ENCODE measurements around the gene UBE2G2.
A peak's percentile ranks its signal among the peaks of the same experiment; 100 is the strongest.

The UBE2G2 gene

GRCh38 chr21:44797775-44798174 is 3.8 kb downstream of the UBE2G2 start:
- Histone ChIP-seq H3K14ac (ENCODE audit: low read length) (no peak overlapping the region), H4K8ac (ENCODE audit: low read depth, low read length) (no peak overlapping the region), H3K9me3 (replicated peaks in 1 of 2; ENCODE audit: control insufficient read depth in 2 of 2, insufficient read depth in 1 of 2, low read depth in 1 of 2, low read length in 2 of 2) (no peaks in the 10 kb centered on the region), H3K4ac (ENCODE audit: low read length) (no peak overlapping the region), H2AFZ (ENCODE audit: low read length) (no peak overlapping the region), H2BK120ac (ENCODE audit: low read depth, low read length) (no peak overlapping the region), H3K27ac (replicated peaks; ENCODE audit: low read length) (no peak overlapping the region), H3K23ac (ENCODE audit: low read depth, low read length, poor library complexity) (no peak overlapping the region), H3K27me3 (ENCODE audit: control insufficient read depth in 3 of 3, insufficient read depth in 3 of 3, low read depth in 1 of 3, low read length in 3 of 3) (no peaks in the 10 kb centered on the region), H2BK5ac (ENCODE audit: low read length) (no peak overlapping the region), H4K91ac (ENCODE audit: low read depth, low read length, poor library complexity) (no peak overlapping the region), H3K36me3 (replicated peaks in 1 of 2; ENCODE audit: control insufficient read depth in 2 of 2, insufficient read depth in 2 of 2, low read length in 2 of 2) (peaks cover 7 to 48% of the 10 kb centered on the region in 2 donors), H3K4me2 (ENCODE audit: insufficient read depth, low read length, poor library complexity, severe bottlenecking) (no peak overlapping the region), H2BK15ac (ENCODE audit: low read length) (no peak overlapping the region), H2AK5ac (ENCODE audit: low read depth, low read length) (no peak overlapping the region), H3K79me1 (ENCODE audit: low read depth, low read length) (peaks cover 2% of the 10 kb centered on the region), H3K4me3 (ENCODE audit: low read length in 2 of 2) (no peak overlapping the region), H3K9ac (ENCODE audit: low read depth, low read length, poor library complexity) (no peak overlapping the region), H2BK12ac (ENCODE audit: low read length) (no peak overlapping the region), H3K18ac (ENCODE audit: low read length) (no peak overlapping the region), H3K4me1 (ENCODE audit: control insufficient read depth in 2 of 2, insufficient read depth in 1 of 2, low read depth in 1 of 2, low read length in 2 of 2) (peaks cover 1 to 14% of the 10 kb centered on the region in 2 donors)
- no CpG with 5 or more reads among the region's 2 CpGs for WGBS, 2 donors (ENCODE audit: extremely low coverage in 2 of 2, insufficient read length in 2 of 2, insufficient replicate concordance in 1 of 2)
- DNase-seq (ENCODE audit: low spot score) = no peak

DNA sequence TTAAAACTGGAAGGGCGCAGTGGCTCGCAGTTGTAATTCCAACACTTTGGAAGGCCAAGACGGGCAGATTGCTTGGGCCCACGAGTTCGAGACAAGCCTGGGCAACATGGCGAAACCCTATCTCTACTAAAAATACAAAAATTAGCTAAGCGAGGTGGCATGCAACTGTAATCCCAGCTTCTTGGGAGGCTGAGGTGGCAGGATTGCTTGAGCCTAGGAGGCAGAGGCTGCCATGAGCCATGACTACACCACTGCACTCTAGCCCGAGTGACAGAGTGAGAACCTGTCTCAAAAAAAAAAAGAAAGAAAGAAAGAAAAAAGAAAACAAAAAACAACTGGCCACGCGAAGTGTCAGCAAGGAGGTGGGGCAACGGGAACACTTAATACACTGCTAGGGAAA is 6.3 kb downstream of the UBE2G2 start:
- Histone ChIP-seq H3K79me1 (ENCODE audit: low read depth, low read length) (peaks cover 2% of the 10 kb centered on the region), H3K4me1 (ENCODE audit: control insufficient read depth in 2 of 2, insufficient read depth in 1 of 2, low read depth in 1 of 2, low read length in 2 of 2) (peaks cover 0 to 4% of the 10 kb centered on the region in 2 donors), H3K27me3 (ENCODE audit: control insufficient read depth in 3 of 3, insufficient read depth in 3 of 3, low read depth in 1 of 3, low read length in 3 of 3) (no peaks in the 10 kb centered on the region), H3K4me2 (ENCODE audit: insufficient read depth, low read length, poor library complexity, severe bottlenecking) (no peak overlapping the region), H2BK15ac (ENCODE audit: low read length) (no peak overlapping the region), H2BK12ac (ENCODE audit: low read length) (no peak overlapping the region), H4K91ac (ENCODE audit: low read depth, low read length, poor library complexity) (no peak overlapping the region), H3K4me3 (ENCODE audit: low read length in 2 of 2) (no peak overlapping the region), H2AK5ac (ENCODE audit: low read depth, low read length) (no peak overlapping the region), H3K18ac (ENCODE audit: low read length) (no peak overlapping the region), H3K23ac (ENCODE audit: low read depth, low read length, poor library complexity) (no peak overlapping the region), H2BK120ac (ENCODE audit: low read depth, low read length) (no peak overlapping the region), H4K8ac (ENCODE audit: low read depth, low read length) (no peak overlapping the region), H3K4ac (ENCODE audit: low read length) (no peak overlapping the region), H3K27ac (replicated peaks; ENCODE audit: low read length) (no peak overlapping the region), H3K14ac (ENCODE audit: low read length) (no peak overlapping the region), H3K9ac (ENCODE audit: low read depth, low read length, poor library complexity) (no peak overlapping the region), H2BK5ac (ENCODE audit: low read length) (no peak overlapping the region), H3K36me3 (replicated peaks in 1 of 2; ENCODE audit: control insufficient read depth in 2 of 2, insufficient read depth in 2 of 2, low read length in 2 of 2) (peaks cover 9 to 69% of the 10 kb centered on the region in 2 donors), H2AFZ (ENCODE audit: low read length) (no peak overlapping the region), H3K9me3 (replicated peaks in 1 of 2; ENCODE audit: control insufficient read depth in 2 of 2, insufficient read depth in 1 of 2, low read depth in 1 of 2, low read length in 2 of 2) (no peaks in the 10 kb centered on the region)
- WGBS, 2 donors (ENCODE audit: extremely low coverage in 2 of 2, insufficient read length in 2 of 2, insufficient replicate concordance in 1 of 2) = no CpG with 5 or more reads among the region's 11 CpGs
- DNase-seq (ENCODE audit: low spot score) = no peak

- H3K36me3 ChIP-seq (replicated peaks in 1 of 2; ENCODE audit: control insufficient read depth in 2 of 2, insufficient read depth in 2 of 2, low read length in 2 of 2) = peaks cover 7 to 61% of the 10 kb centered on the region in 2 donors
- no peak overlapping the region for H3K4ac ChIP-seq (ENCODE audit: low read length)
- H3K4me3 ChIP-seq (ENCODE audit: low read length in 2 of 2) = no peak overlapping the region
- no peak overlapping the region for H2BK12ac ChIP-seq (ENCODE audit: low read length)
- H3K4me1 ChIP-seq (ENCODE audit: control insufficient read depth in 2 of 2, insufficient read depth in 1 of 2, low read depth in 1 of 2, low read length in 2 of 2) = peaks cover 0 to 4% of the 10 kb centered on the region in 2 donors
- H3K4me2 ChIP-seq (ENCODE audit: insufficient read depth, low read length, poor library complexity, severe bottlenecking) = no peak overlapping the region
- no peak overlapping the region for H3K23ac ChIP-seq (ENCODE audit: low read depth, low read length, poor library complexity)
- H4K8ac ChIP-seq (ENCODE audit: low read depth, low read length) = no peak overlapping the region
- no peaks in the 10 kb centered on the region for H3K9me3 ChIP-seq (replicated peaks in 1 of 2; ENCODE audit: control insufficient read depth in 2 of 2, insufficient read depth in 1 of 2, low read depth in 1 of 2, low read length in 2 of 2)
- no peak overlapping the region for H2BK5ac ChIP-seq (ENCODE audit: low read length)
- no peak overlapping the region for H3K18ac ChIP-seq (ENCODE audit: low read length)
- H2BK120ac ChIP-seq (ENCODE audit: low read depth, low read length) = no peak overlapping the region
- no peak overlapping the region for H2AK5ac ChIP-seq (ENCODE audit: low read depth, low read length)
- H3K14ac ChIP-seq (ENCODE audit: low read length) = no peak overlapping the region
- no peak overlapping the region for H2AFZ ChIP-seq (ENCODE audit: low read length)
- H3K27me3 ChIP-seq (ENCODE audit: control insufficient read depth in 3 of 3, insufficient read depth in 3 of 3, low read depth in 1 of 3, low read length in 3 of 3) = no peaks in the 10 kb centered on the region
- no CpG with 5 or more reads among the region's 4 CpGs for WGBS, 2 donors (ENCODE audit: extremely low coverage in 2 of 2, insufficient read length in 2 of 2, insufficient replicate concordance in 1 of 2)
- peaks cover 2% of the 10 kb centered on the region for H3K79me1 ChIP-seq (ENCODE audit: low read depth, low read length)
- no peak overlapping the region for H2BK15ac ChIP-seq (ENCODE audit: low read length)
- no peak for DNase-seq (ENCODE audit: low spot score)
- no peak overlapping the region for H4K91ac ChIP-seq (ENCODE audit: low read depth, low read length, poor library complexity)
- no peak overlapping the region for H3K27ac ChIP-seq (replicated peaks; ENCODE audit: low read length)
- no peak overlapping the region for H3K9ac ChIP-seq (ENCODE audit: low read depth, low read length, poor library complexity)
Measured at GRCh38 chr21:44793592-44794374, 7.8 kb downstream of the UBE2G2 start.

DNA sequence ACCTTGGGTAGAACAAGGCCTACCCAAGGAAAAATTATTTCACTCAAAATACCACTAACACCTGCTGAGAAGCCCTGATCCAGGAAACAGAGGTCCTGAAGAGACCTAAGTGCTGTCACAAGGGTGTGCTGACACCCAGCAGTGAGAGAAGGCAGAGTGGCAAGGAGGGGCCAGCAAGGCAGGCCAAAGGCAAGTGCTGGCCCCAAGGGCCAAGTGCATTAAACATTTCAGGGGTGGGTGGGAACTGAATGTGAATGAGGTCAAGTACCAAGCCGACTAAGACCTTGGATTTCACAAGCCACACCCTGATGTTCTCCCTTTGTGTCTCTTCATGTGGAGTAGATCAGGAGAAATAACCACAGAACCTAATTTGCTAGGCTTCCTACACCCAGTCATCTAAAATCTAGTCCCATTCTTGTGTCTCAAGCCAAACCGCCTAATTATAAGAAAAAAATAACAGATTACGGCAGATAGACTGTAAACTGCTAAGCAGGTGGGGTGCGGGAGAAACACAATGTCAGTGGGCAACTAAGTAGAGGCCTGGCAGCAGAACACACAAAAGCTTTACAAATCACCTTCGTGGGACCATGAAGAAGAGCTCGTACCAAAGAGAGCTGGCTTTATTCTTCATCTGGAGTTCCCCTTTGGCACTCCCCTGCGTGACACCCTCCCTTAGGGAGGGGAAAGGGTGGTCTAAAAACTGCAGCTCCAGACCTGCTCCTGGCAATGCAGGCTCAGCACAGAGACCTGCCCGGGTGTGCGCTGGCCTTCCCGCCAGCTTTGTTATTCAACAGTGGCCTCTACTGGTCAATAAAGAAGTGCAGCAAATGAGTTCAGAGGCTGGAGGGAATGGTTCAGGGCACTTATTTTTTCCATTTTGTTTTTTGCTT is 8.7 kb downstream of the UBE2G2 start:
- Histone ChIP-seq H2AFZ (ENCODE audit: low read length) (no peak overlapping the region), H3K27me3 (ENCODE audit: control insufficient read depth in 3 of 3, insufficient read depth in 3 of 3, low read depth in 1 of 3, low read length in 3 of 3) (no peaks in the 10 kb centered on the region), H3K4me1 (ENCODE audit: control insufficient read depth in 2 of 2, insufficient read depth in 1 of 2, low read depth in 1 of 2, low read length in 2 of 2) (peaks cover 0 to 4% of the 10 kb centered on the region in 2 donors), H3K4me3 (ENCODE audit: low read length in 2 of 2) (no peak overlapping the region), H3K4me2 (ENCODE audit: insufficient read depth, low read length, poor library complexity, severe bottlenecking) (no peak overlapping the region), H2BK120ac (ENCODE audit: low read depth, low read length) (no peak overlapping the region), H3K36me3 (replicated peaks in 1 of 2; ENCODE audit: control insufficient read depth in 2 of 2, insufficient read depth in 2 of 2, low read length in 2 of 2) (peaks cover 5 to 52% of the 10 kb centered on the region in 2 donors), H2BK5ac (ENCODE audit: low read length) (no peak overlapping the region), H3K27ac (replicated peaks; ENCODE audit: low read length) (no peak overlapping the region), H3K14ac (ENCODE audit: low read length) (no peak overlapping the region), H3K4ac (ENCODE audit: low read length) (no peak overlapping the region), H3K9ac (ENCODE audit: low read depth, low read length, poor library complexity) (no peak overlapping the region), H4K8ac (ENCODE audit: low read depth, low read length) (no peak overlapping the region), H3K79me1 (ENCODE audit: low read depth, low read length) (peaks cover 2% of the 10 kb centered on the region), H2BK15ac (ENCODE audit: low read length) (no peak overlapping the region), H4K91ac (ENCODE audit: low read depth, low read length, poor library complexity) (no peak overlapping the region), H3K18ac (ENCODE audit: low read length) (no peak overlapping the region), H3K23ac (ENCODE audit: low read depth, low read length, poor library complexity) (no peak overlapping the region), H2BK12ac (ENCODE audit: low read length) (no peak overlapping the region), H3K9me3 (replicated peaks in 1 of 2; ENCODE audit: control insufficient read depth in 2 of 2, insufficient read depth in 1 of 2, low read depth in 1 of 2, low read length in 2 of 2) (no peaks in the 10 kb centered on the region), H2AK5ac (ENCODE audit: low read depth, low read length) (no peak overlapping the region)
- WGBS, 2 donors (ENCODE audit: extremely low coverage in 2 of 2, insufficient read length in 2 of 2, insufficient replicate concordance in 1 of 2) = no CpG with 5 or more reads among the region's 10 CpGs
- DNase-seq (ENCODE audit: low spot score) = peak; percentile 59
